Measurements from ENCODE around the gene TARP.
"Not testable (repeated sequence)": the region's sequence is repeated elsewhere in the genome, so short reads cannot be mapped to it uniquely, and the experiment has no call there.

The TARP gene

GRCh38 chr7:38299275-38299931 lies 26.0 kb upstream of the TARP start:
- DNase-seq (ENCODE audit: low read depth in 2 of 2): no peak

- no peak for DNase-seq (ENCODE audit: low read depth in 2 of 2)
Measured at GRCh38 chr7:38296059-38296857, 22.8 kb upstream of the TARP start.

GRCh38 chr7:38294926-38295325 lies 21.5 kb upstream of the TARP start:
- DNase-seq (ENCODE audit: low read depth in 2 of 2): no peak

- no peak for DNase-seq (ENCODE audit: low read depth in 2 of 2)
Measured at GRCh38 chr7:38292442-38292841, 19.0 kb upstream of the TARP start.

GRCh38 chr7:38291650-38292049 lies 18.2 kb upstream of the TARP start:
- no peak for DNase-seq (ENCODE audit: low read depth in 2 of 2)

GRCh38 chr7:38291117-38291647 lies 17.7 kb upstream of the TARP start:
- DNase-seq (ENCODE audit: low read depth in 2 of 2): no peak

- no peak for DNase-seq (ENCODE audit: low read depth in 2 of 2)
Measured at GRCh38 chr7:38284553-38284952, 11.1 kb upstream of the TARP start.

- no peak for DNase-seq (ENCODE audit: low read depth in 2 of 2)
Measured at GRCh38 chr7:38283809-38284208, 10.4 kb upstream of the TARP start.

- DNase-seq (ENCODE audit: low read depth in 2 of 2): no peak
Measured at GRCh38 chr7:38283107-38283506, 9.7 kb upstream of the TARP start.

- DNase-seq (ENCODE audit: low read depth in 2 of 2): no peak
Measured at GRCh38 chr7:38282081-38282480, 8.6 kb upstream of the TARP start.

- no peak for DNase-seq (ENCODE audit: low read depth in 2 of 2)
Measured at GRCh38 chr7:38281266-38281665, 7.8 kb upstream of the TARP start.

- DNase-seq (ENCODE audit: low read depth in 2 of 2): no peak
Measured at GRCh38 chr7:38280707-38281106, 7.3 kb upstream of the TARP start.

- DNase-seq (ENCODE audit: low read depth in 2 of 2): no peak
Measured at GRCh38 chr7:38280000-38280399, 6.6 kb upstream of the TARP start.

- DNase-seq (ENCODE audit: low read depth in 2 of 2): no peak
Measured at GRCh38 chr7:38276096-38276877, 2.9 kb upstream of the TARP start.

GRCh38 chr7:38274927-38275620 lies 1.6 kb upstream of the TARP start:
- DNase-seq (ENCODE audit: low read depth in 2 of 2): no peak

GRCh38 chr7:38274486-38274885 lies 1.1 kb upstream of the TARP start:
- DNase-seq (ENCODE audit: low read depth in 2 of 2): no peak

- DNase-seq (ENCODE audit: low read depth in 2 of 2): not testable (repeated sequence)
Measured at GRCh38 chr7:38270405-38270804, 3.0 kb downstream of the TARP start.

GRCh38 chr7:38269704-38270346 lies 3.6 kb downstream of the TARP start:
- not testable (repeated sequence) for DNase-seq (ENCODE audit: low read depth in 2 of 2)

- DNase-seq (ENCODE audit: low read depth in 2 of 2): not testable (repeated sequence)
Measured at GRCh38 chr7:38265958-38266357, 7.5 kb downstream of the TARP start.

- not testable (repeated sequence) for DNase-seq (ENCODE audit: low read depth in 2 of 2)
Measured at GRCh38 chr7:38264602-38265001, 8.8 kb downstream of the TARP start.

- not testable (repeated sequence) for DNase-seq (ENCODE audit: low read depth in 2 of 2)
Measured at GRCh38 chr7:38263274-38263673, 10.2 kb downstream of the TARP start.

Measured in dermis microvascular lymphatic vessel endothelial cell (primary cell).